Activated CD4-positive, alpha-beta memory T cell treated with anti-CD3 and anti-CD28 coated beads for 36 hours (primary cell): Measurements from ENCODE around the gene MAGEA9B. TPM values are rescaled to one million over a fixed set of nuclear protein-coding genes. Genes with fewer than 3 reads are reported as not detected.
"Not testable (repeated sequence)": the region's sequence is repeated elsewhere in the genome, so short reads cannot be mapped to it uniquely, and the experiment has no call there.

ENCODE experiments used
- CTCF ChIA-PET: fragments of 350-600 bp; sonication (Branson Sonifier 250); formaldehyde crosslinking; loops from one replicate; lab custom pipeline; 2021; ENCODE audit warnings: antibody characterized with exemption, inconsistent platforms; lab: Charles Lee
- POLR2A ChIA-PET: fragments of 350-600 bp; sonication (Branson Sonifier 250); formaldehyde crosslinking; loops from one replicate; lab custom pipeline; 2021; ENCODE audit warnings: antibody characterized with exemption; lab: Charles Lee
- DNase-seq: peaks from one replicate; pipeline ENCODE4 v3.0.0-alpha.2; 2020
- H3K27ac Mint-ChIP-seq: one replicate; pipeline ENCODE4 v1.8.0; 2021; ENCODE audit warnings: mixed read lengths
- H3K27me3 Mint-ChIP-seq: one replicate; pipeline ENCODE4 v1.8.0; 2021; ENCODE audit warnings: mixed read lengths
- H3K36me3 Mint-ChIP-seq: one replicate; pipeline ENCODE4 v1.8.0; 2021; ENCODE audit warnings: mixed read lengths
- H3K4me1 Mint-ChIP-seq: one replicate; pipeline ENCODE4 v1.8.0; 2021; ENCODE audit warnings: low read depth, mixed read lengths
- H3K4me3 Mint-ChIP-seq: one replicate; pipeline ENCODE4 v1.8.0; 2021; ENCODE audit warnings: mild to moderate bottlenecking, mixed read lengths
- H3K9me3 Mint-ChIP-seq: one replicate; pipeline ENCODE4 v1.8.0; 2021; ENCODE audit warnings: mixed read lengths
- intact Hi-C: fragments of 100-400 bp; cut with micrococcal nuclease; formaldehyde crosslinking; loops from one replicate; pipeline ENCODE4 v1.15.1; 2023
- total RNA-seq, 2 experiments: library from RNA; stranded (reverse); gene quantifications; one replicate each; pipeline ENCODE4 v1.2.3, GENCODE V29; 2021

MAGEA9B gene, protein sequence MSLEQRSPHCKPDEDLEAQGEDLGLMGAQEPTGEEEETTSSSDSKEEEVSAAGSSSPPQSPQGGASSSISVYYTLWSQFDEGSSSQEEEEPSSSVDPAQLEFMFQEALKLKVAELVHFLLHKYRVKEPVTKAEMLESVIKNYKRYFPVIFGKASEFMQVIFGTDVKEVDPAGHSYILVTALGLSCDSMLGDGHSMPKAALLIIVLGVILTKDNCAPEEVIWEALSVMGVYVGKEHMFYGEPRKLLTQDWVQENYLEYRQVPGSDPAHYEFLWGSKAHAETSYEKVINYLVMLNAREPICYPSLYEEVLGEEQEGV
- not detected for total RNA-seq

GRCh38 chrX:149587359-149587758 lies at the start of gene MAGEA9B:
Gene MAGEA9B, minus strand, starts transcription at chrX:149587459. Its CDS starts 4,280 bp downstream, at chrX:149583179.
- H3K4me3 Mint-ChIP-seq, H3K9me3 Mint-ChIP-seq, DNase-seq, POLR2A ChIA-PET, H3K36me3 Mint-ChIP-seq, H3K27me3 Mint-ChIP-seq, CTCF ChIA-PET, H3K4me1 Mint-ChIP-seq, intact Hi-C loops, H3K27ac Mint-ChIP-seq: not testable (repeated sequence)

- POLR2A ChIA-PET: no interaction called here
- no peaks in the 10 kb centered on the region for H3K27me3 Mint-ChIP-seq
- CTCF ChIA-PET: no interaction called here
- no peaks in the 10 kb centered on the region for H3K36me3 Mint-ChIP-seq
- no peak overlapping the region for H3K4me3 Mint-ChIP-seq
- DNase-seq: no peak
- no peak overlapping the region for H3K27ac Mint-ChIP-seq
- peaks cover 26% of the 10 kb centered on the region for H3K4me1 Mint-ChIP-seq
- intact Hi-C loops: loop anchor here (10.0 kb wide), 1 partner anchor 1719 kb away; the partner anchor contains the start of gene FMR1
- no peaks in the 10 kb centered on the region for H3K9me3 Mint-ChIP-seq
Observed at GRCh38 chrX:149633511-149633910, 46.3 kb upstream of the MAGEA9B start.

DNA sequence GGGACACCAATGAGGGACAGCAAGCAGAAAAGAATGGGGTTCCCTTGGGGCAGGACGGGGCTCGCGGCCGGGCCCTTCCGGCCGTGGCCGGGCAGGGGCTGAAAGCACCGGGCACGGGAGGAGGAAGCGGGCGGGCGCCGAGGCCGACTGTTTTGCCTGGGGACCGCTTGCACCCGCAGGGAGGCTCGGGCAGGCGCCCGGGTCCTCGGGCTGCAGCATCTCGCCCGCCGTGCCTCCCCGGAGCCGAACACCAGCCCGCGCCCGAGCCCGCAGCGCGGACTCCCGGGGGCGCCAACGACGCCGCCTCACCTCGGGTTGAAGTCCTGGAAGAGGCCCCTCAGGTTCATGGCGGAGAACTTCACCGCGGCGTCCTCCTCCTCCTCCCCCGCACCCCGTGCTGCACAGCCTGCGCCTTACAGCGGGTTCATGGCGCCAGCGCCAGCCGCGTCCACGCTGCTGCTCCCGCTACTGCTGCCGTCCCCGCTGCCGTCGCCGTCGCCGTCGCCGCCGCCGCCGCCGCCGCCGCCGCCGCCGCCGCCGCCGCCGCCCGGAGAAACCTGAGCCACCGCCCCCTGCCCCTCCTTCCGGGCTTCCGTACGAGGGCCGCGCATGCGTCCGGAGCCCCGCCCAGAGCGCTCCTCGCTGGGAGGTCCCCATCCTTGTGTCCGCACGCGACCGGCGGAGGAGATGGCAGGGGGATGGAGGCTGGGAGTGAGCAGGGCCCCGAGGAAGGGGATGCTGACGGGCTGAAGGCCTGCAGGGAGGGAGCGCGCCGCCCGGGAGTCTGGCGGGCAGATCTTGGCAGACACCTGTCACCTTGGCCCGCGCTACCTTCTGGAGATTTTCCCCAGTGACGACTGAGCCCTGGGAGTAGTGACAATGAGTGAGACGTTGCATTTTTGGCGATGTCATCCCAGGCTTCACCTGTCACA lies 44.2 kb upstream of the MAGEA9B start, which contains the start of gene TMEM185A:
Gene TMEM185A, minus strand, starts transcription at position 559 of the 932 bp plus-strand sequence. Its CDS starts 212 bp downstream, at position 347.
- intact Hi-C loops: loop anchor here (1.0 to 10.0 kb wide), 2 partner anchors 127 to 1717 kb away; partner anchors contain the start of gene FMR1
- POLR2A ChIA-PET: interaction anchor here (0.6 kb wide), 1 partner anchor 19 kb away, joined by 3 read pairs; no protein-coding TSS in a partner anchor

DNA sequence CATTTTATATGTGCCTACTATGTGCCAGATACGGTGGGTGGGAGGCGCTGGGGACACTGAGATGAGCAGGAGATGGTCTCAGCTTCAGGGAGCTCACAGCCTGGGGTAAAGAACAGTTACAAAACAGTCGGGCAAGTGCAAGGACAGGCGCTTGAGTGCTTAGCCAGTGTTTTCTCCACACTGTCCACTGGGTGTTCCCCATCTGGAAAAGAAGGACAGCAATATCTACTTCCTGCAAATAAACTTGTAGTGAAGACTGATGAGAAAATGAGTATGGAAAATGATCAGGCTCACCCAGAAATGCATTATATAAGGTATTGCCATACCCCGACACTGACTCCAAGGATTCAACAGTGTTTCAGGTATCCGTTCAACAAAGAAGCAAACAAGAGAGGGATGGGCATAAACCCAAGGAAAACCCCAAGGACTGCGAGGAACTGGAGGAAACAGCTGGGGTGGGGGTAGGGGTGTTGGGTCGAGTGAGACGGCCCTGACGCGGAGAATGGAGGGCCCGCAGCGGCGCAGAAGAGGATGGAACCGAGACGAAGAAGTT lies 43.5 kb upstream of the MAGEA9B start:
- ChIA-PET POLR2A (interaction anchor here (0.6 kb wide), 1 partner anchor 18 kb away, joined by 3 read pairs; no protein-coding TSS in a partner anchor), CTCF (no interaction called here)
- Mint-ChIP-seq H3K9me3 (no peaks in the 10 kb centered on the region), H3K27me3 (no peaks in the 10 kb centered on the region), H3K4me1 (peaks cover 39% of the 10 kb centered on the region), H3K36me3 (no peaks in the 10 kb centered on the region), H3K27ac (no peak overlapping the region), H3K4me3 (peak overlapping the region; percentile 87)
- intact Hi-C loops: loop anchor here (1.0 to 10.0 kb wide), 2 partner anchors 126 to 1716 kb away; partner anchors contain the start of gene FMR1
- DNase-seq: no peak

More for the DNA sequence above, 44.2 kb upstream of the MAGEA9B start, which contains the start of gene TMEM185A:
- H3K4me1 Mint-ChIP-seq: peaks cover 35% of the 10 kb centered on the region
- no peaks in the 10 kb centered on the region for H3K36me3 Mint-ChIP-seq
- peak within 1 kb of the TSS; percentile 38 for H3K27ac Mint-ChIP-seq
- H3K4me3 Mint-ChIP-seq: peak within 1 kb of the TSS; percentile 87
- no peaks in the 10 kb centered on the region for H3K27me3 Mint-ChIP-seq
- CTCF ChIA-PET: no interaction called here
- H3K9me3 Mint-ChIP-seq: no peaks in the 10 kb centered on the region
- DNase-seq: peak; percentile 83

- Mint-ChIP-seq H3K36me3 (no peaks in the 10 kb centered on the region), H3K27me3 (no peaks in the 10 kb centered on the region), H3K4me1 (peaks cover 48% of the 10 kb centered on the region), H3K4me3 (peak overlapping the region; percentile 87), H3K27ac (no peak overlapping the region), H3K9me3 (no peaks in the 10 kb centered on the region)
- DNase-seq: no peak
- CTCF ChIA-PET: no interaction called here
- POLR2A ChIA-PET: no interaction called here
- intact Hi-C loops: loop anchor here (10.0 kb wide), 1 partner anchor 1715 kb away; the partner anchor contains the start of gene FMR1
Observed at GRCh38 chrX:149629730-149630387, 42.6 kb upstream of the MAGEA9B start.

DNA sequence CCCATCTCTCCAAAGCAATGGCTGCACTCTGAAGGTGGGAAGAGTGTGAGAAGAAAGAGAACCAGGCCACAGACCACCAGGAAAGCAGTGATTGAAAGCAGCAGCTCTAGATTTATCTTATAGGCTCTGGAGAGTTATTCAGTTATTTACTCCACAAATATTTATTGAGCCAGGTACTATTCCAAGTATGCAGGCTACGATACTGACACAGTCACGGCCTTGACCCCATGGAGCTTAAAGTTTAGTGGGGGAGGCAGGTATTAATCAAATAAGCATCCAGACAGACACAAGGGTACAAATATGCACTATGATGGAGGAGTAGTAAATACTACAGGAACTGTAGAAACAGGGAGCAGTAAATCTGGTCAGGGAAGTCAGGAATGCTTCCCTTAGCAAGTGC lies 41.5 kb upstream of the MAGEA9B start:
- H3K4me3 Mint-ChIP-seq: no peak overlapping the region

GRCh38 chrX:149628280-149628679 lies 41.0 kb upstream of the MAGEA9B start:
- ChIA-PET CTCF (no interaction called here), POLR2A (no interaction called here)
- Mint-ChIP-seq H3K9me3 (no peaks in the 10 kb centered on the region), H3K27ac (no peak overlapping the region), H3K27me3 (no peaks in the 10 kb centered on the region), H3K4me1 (peaks cover 58% of the 10 kb centered on the region), H3K36me3 (no peaks in the 10 kb centered on the region), H3K4me3 (no peak overlapping the region)
- intact Hi-C loops: no loop called here
- no peak for DNase-seq

More for the DNA sequence above, 41.5 kb upstream of the MAGEA9B start:
- Mint-ChIP-seq H3K4me1 (peaks cover 56% of the 10 kb centered on the region), H3K36me3 (no peaks in the 10 kb centered on the region), H3K27ac (no peak overlapping the region), H3K27me3 (no peaks in the 10 kb centered on the region), H3K9me3 (no peaks in the 10 kb centered on the region)
- ChIA-PET POLR2A (no interaction called here), CTCF (no interaction called here)
- no peak for DNase-seq
- intact Hi-C loops: no loop called here

DNA sequence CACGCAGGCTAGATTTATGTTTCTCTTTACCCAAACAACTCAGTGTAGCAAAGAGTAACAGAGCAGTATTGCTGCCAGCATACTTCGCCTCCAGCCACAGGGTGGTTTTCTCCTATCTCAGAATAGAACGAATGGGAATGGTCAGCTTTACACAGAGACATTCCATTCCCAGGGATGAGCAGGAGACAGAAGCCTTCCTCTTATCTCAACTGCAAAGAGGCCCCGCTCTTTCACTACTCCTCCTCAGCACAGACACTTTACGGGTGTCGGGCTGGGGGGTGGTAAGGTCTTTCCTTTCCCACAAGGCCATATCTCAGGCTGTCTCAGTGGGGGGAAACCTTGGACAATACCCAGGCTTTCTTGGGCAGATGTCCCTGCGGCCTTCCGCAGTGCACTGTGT lies 39.6 kb upstream of the MAGEA9B start:
- H3K27me3 Mint-ChIP-seq, DNase-seq, H3K36me3 Mint-ChIP-seq, H3K9me3 Mint-ChIP-seq, intact Hi-C loops, H3K27ac Mint-ChIP-seq, POLR2A ChIA-PET, H3K4me3 Mint-ChIP-seq, CTCF ChIA-PET: not testable (repeated sequence)
- peaks cover 55% of the 10 kb centered on the region for H3K4me1 Mint-ChIP-seq

GRCh38 chrX:149619662-149620061 lies 32.4 kb upstream of the MAGEA9B start:
- H3K27me3 Mint-ChIP-seq, CTCF ChIA-PET, intact Hi-C loops, H3K4me1 Mint-ChIP-seq, H3K27ac Mint-ChIP-seq, H3K36me3 Mint-ChIP-seq, POLR2A ChIA-PET, DNase-seq, H3K4me3 Mint-ChIP-seq, H3K9me3 Mint-ChIP-seq: not testable (repeated sequence)

DNA sequence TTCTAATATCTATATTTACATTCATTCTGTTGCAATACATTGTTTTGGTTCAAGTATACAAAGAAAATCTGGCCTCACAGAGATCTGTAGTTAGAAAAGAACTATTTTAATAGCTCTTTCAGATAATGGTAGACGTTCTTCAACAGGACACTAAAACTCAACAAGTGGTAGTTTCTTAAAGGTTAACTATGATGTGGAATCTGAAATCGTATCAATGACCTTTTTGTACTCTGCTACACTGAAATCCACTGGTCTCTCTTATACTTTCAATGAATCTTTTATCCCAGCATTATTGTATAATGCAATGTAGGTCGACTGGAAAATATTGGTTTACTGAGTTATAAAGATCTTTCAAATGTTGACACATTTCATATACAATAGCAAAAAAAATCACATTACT lies 31.6 kb upstream of the MAGEA9B start:
- Mint-ChIP-seq H3K36me3 (no peaks in the 10 kb centered on the region), H3K9me3 (no peaks in the 10 kb centered on the region), H3K4me3 (no peak overlapping the region), H3K4me1 (peaks cover 4% of the 10 kb centered on the region), H3K27ac (no peak overlapping the region), H3K27me3 (no peaks in the 10 kb centered on the region)
- DNase-seq: no peak
- intact Hi-C loops: no loop called here
- CTCF ChIA-PET: no interaction called here
- POLR2A ChIA-PET: no interaction called here

DNA sequence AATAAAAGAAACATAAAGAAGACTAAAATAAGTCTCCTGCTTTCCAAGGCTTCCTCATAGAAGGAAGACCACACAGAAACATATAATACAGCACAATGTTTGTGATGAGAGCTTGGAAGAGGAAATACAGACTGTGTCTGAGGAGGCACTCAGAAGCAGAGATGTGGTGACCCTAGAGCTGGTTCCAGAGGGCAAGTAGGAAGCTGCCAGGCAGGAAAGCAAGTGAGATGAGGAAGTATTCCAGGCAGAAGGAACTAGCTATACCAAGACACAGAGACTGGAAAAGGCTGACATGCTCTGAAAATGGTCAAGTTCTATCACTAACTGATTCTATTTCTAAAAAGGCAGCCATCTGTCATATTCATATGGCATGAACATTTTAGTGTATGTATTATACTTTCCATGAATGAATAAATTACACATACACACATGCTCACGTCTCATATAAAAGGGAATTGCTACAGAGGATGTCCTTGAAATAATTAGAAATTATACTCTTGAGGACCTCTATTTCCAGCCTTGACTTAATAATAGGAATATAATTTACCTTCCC lies 24.4 kb upstream of the MAGEA9B start:
- ChIA-PET POLR2A (no interaction called here), CTCF (no interaction called here)
- Mint-ChIP-seq H3K27me3 (no peaks in the 10 kb centered on the region), H3K4me1 (no peaks in the 10 kb centered on the region), H3K4me3 (no peak overlapping the region), H3K27ac (no peak overlapping the region), H3K9me3 (no peaks in the 10 kb centered on the region), H3K36me3 (no peaks in the 10 kb centered on the region)
- intact Hi-C loops: no loop called here
- no peak for DNase-seq
